Adrenal gland (tissue), 5 donors: Measurements from ENCODE around the gene USP10.

ENCODE experiments used
- CTCF ChIP-seq, 6 experiments: fragments of 450-650 bp in 4 of 6; fragments of 200-600 bp in 2 of 6; sonication (generic) in 1 of 6; IDR thresholded peaks; 1 replicate in 5 of 6; 2 replicates in 1 of 6; pipeline versions ENCODE4 v1.5.1 to v1.8.0; 2016 to 2021; ENCODE audit warnings: antibody characterized with exemption in 6 of 6, mild to moderate bottlenecking in 2 of 6, moderate library complexity in 1 of 6
- POLR2A ChIP-seq, 2 donors: fragments of 450-650 bp; IDR thresholded peaks; one replicate each; pipeline ENCODE4 v1.6.1; 2017; ENCODE audit warnings: antibody characterized with exemption in 2 of 2, mild to moderate bottlenecking in 2 of 2, moderate library complexity in 1 of 2
- donor health status: DM: no; HTN: no; CAD: no.

- TF ChIP-seq CTCF (IDR thresholded peaks at IDR 0.05): no peak
- no peak for TF ChIP-seq POLR2A (IDR thresholded peaks at IDR 0.05)
Observed at GRCh38 chr16:84820771-84821170, 121.0 kb downstream of the USP10 start.
